ENCODE results near the gene ATP8B1.
"Not testable (repeated sequence)": the region's sequence is repeated elsewhere in the genome, so short reads cannot be mapped to it uniquely, and the experiment has no call there.

Gene ATP8B1

GRCh38 chr18:57655740-57656139 is 147.4 kb downstream of the ATP8B1 start:
- DNase-seq: no peak

GRCh38 chr18:57651914-57652313 is 151.2 kb downstream of the ATP8B1 start:
- DNase-seq: no peak

- no peak for DNase-seq
Observed at GRCh38 chr18:57649556-57650500, 153.3 kb downstream of the ATP8B1 start.

- no peak for DNase-seq
Observed at GRCh38 chr18:57648414-57648813, 154.7 kb downstream of the ATP8B1 start.

GRCh38 chr18:57644540-57644939 is 158.6 kb downstream of the ATP8B1 start:
- peak; percentile 18 for DNase-seq

GRCh38 chr18:57643726-57644125 is 159.4 kb downstream of the ATP8B1 start:
- DNase-seq: not testable (repeated sequence)

- DNase-seq: not testable (repeated sequence)
Observed at GRCh38 chr18:57642462-57642861, 160.7 kb downstream of the ATP8B1 start.

GRCh38 chr18:57640749-57641148 is 162.4 kb downstream of the ATP8B1 start:
- no peak for DNase-seq

GRCh38 chr18:57640236-57640635 is 162.9 kb downstream of the ATP8B1 start:
- no peak for DNase-seq

GRCh38 chr18:57635003-57635822 is 167.9 kb downstream of the ATP8B1 start:
- DNase-seq: no peak

- no peak for DNase-seq
Observed at GRCh38 chr18:57631697-57632096, 171.4 kb downstream of the ATP8B1 start.

- no peak for DNase-seq
Observed at GRCh38 chr18:57630754-57631595, 172.1 kb downstream of the ATP8B1 start.

GRCh38 chr18:57630002-57630753 is 172.9 kb downstream of the ATP8B1 start:
- DNase-seq: peak; percentile 86

GRCh38 chr18:57629422-57629821 is 173.7 kb downstream of the ATP8B1 start:
- DNase-seq: no peak

- DNase-seq: no peak
Observed at GRCh38 chr18:57627488-57627887, 175.6 kb downstream of the ATP8B1 start.

- DNase-seq: no peak
Observed at GRCh38 chr18:57624988-57625387, 178.1 kb downstream of the ATP8B1 start.

- no peak for DNase-seq
Observed at GRCh38 chr18:57621246-57621604, 181.9 kb downstream of the ATP8B1 start.

- no peak for DNase-seq
Observed at GRCh38 chr18:57619876-57620275, 183.2 kb downstream of the ATP8B1 start.

GRCh38 chr18:57618910-57619309 is 184.2 kb downstream of the ATP8B1 start:
- DNase-seq: no peak

GRCh38 chr18:57603871-57604270 is 199.2 kb downstream of the ATP8B1 start:
- no peak for DNase-seq

All from NCI-H748 treated with DMSO at 0.1 percent for 48 hours (cell line).